ENCODE measurements around the gene NPPC. TPM values are rescaled to one million over a fixed set of nuclear protein-coding genes. Genes with fewer than 3 reads are reported as not detected.

Gene NPPC
- total and polyA plus RNA-seq, 5 experiments from 2014 or later, result 0.27 TPM; not detected in 4

DNA sequence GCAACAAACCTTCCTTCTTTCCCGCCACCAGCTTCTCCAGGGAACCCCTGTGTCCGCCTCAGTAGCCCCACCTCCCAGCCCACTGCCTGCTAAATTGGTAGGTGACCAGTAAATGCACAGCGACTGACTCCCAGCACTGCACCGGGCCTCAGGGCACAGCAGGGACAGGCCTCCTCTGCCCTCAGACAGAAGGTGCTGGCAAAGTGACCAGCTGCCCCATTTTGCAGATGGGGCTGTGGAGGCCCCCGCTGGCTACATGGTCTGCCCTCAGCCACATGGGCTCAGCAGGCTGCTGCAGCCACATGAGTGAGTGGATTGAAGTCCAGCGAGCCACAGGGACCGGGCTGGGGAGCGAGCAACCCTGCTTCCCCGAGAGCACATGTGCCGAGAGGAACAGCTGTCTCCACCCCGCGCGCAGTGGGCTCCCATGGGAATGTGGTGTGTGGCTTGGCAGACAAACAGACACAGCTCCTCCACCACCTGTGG is 7.8 kb upstream of the NPPC start:
- no peak overlapping the region for H3K4me3 Mint-ChIP-seq
- H3K27ac Mint-ChIP-seq, result no peak overlapping the region
- no peak for DNase-seq
- H3K36me3 Mint-ChIP-seq, result no peaks in the 10 kb centered on the region
- H3K9me3 Mint-ChIP-seq, result no peaks in the 10 kb centered on the region
- no peaks in the 10 kb centered on the region for H3K4me1 Mint-ChIP-seq
- no peak for ATAC-seq
- H3K27me3 Mint-ChIP-seq, result peaks cover 0 to 5% (median 2%) of the 10 kb centered on the region in 5 donors
- POLR2A ChIA-PET, result interaction anchor here (1.6 kb wide), 1 partner anchor 27 kb away, joined by 4 read pairs; the partner anchor contains the start of gene DIS3L2

DNA sequence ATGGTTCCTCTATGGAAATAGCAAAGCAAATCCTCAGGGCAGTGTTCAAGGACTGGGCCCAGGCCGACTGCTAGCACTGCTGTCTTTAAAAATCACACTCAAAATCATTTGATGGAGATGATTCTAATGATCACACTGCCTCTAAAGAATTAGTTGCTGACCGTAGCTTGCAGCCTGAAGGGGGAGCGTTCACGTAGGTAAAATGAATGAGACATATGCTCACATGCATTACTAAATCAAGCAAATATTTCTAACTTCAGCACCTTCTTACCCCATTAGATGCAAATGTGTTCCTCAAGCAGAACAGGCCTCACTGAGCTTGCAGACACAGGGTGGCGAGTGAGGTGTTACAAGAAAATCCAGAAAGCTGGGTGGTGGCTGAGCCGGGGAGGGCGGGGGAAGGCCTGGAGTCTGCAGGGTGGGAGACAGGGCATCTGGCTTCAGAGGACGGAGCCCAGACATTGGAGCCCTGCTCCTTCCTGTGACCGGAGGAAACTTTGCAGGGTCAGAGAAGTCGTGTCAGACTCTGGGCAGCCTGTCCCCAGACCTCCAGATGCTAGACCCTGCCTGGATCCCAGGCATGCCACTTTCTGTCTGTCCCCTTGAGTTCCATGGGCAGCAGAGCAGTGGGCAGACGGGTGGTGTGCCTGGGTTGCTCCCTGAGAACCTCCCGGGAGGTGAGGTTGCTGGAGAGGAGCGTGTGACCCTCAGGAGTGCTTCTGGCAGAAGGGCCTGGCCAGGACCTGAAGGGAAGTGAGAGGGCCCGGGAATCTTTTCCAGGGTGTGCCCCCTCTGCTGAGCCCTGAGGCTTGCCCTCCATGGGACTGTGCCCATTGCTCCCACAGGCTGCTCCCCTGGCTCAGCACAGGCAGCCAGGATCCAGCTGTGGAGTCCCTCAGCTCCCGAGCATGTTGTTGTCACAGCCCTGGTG is 7.1 kb upstream of the NPPC start:
- peaks cover 0 to 6% (median 4%) of the 10 kb centered on the region in 5 donors for H3K27me3 Mint-ChIP-seq
- POLR2A ChIA-PET, result no interaction called here
- no peak overlapping the region for H3K27ac Mint-ChIP-seq
- DNase-seq, result no peak
- no peaks in the 10 kb centered on the region for H3K9me3 Mint-ChIP-seq
- H3K4me1 Mint-ChIP-seq, result no peaks in the 10 kb centered on the region
- no peaks in the 10 kb centered on the region for H3K36me3 Mint-ChIP-seq
- no peak overlapping the region for H3K4me3 Mint-ChIP-seq
- no peak for ATAC-seq

DNA sequence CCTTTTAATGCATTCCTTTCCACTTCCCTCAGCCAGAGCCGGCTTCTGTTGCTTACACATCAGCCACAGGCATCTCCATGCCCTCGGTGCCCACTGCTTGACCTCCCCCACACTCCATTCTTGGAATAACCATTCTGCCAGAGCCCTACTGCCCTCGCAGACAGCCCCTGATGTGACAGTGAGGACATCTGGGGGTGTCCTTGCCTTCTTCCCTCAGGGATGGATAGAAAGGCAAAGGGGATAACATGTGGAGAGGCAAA is 6.4 kb upstream of the NPPC start:
- H3K27ac Mint-ChIP-seq, result no peak overlapping the region
- POLR2A ChIA-PET, result no interaction called here

GRCh38 chr2:231931481-231931915 is 5.3 kb upstream of the NPPC start:
- Mint-ChIP-seq H3K9me3 (no peaks in the 10 kb centered on the region), H3K27ac (no peak overlapping the region), H3K36me3 (no peaks in the 10 kb centered on the region), H3K27me3 (peaks cover 2 to 14% (median 11%) of the 10 kb centered on the region in 5 donors), H3K4me3 (no peak overlapping the region), H3K4me1 (peaks cover 5 to 11% (median 9%) of the 10 kb centered on the region in 4 donors)
- ATAC-seq (no peak), DNase-seq (no peak)
- POLR2A ChIA-PET, result no interaction called here

More for the DNA sequence above, 6.4 kb upstream of the NPPC start:
- DNase-seq (no peak), ATAC-seq (no peak)
- Mint-ChIP-seq H3K9me3 (no peaks in the 10 kb centered on the region), H3K4me3 (no peak overlapping the region), H3K36me3 (no peaks in the 10 kb centered on the region), H3K27me3 (peaks cover 2 to 6% (median 4%) of the 10 kb centered on the region in 5 donors), H3K4me1 (no peaks in the 10 kb centered on the region)

DNA sequence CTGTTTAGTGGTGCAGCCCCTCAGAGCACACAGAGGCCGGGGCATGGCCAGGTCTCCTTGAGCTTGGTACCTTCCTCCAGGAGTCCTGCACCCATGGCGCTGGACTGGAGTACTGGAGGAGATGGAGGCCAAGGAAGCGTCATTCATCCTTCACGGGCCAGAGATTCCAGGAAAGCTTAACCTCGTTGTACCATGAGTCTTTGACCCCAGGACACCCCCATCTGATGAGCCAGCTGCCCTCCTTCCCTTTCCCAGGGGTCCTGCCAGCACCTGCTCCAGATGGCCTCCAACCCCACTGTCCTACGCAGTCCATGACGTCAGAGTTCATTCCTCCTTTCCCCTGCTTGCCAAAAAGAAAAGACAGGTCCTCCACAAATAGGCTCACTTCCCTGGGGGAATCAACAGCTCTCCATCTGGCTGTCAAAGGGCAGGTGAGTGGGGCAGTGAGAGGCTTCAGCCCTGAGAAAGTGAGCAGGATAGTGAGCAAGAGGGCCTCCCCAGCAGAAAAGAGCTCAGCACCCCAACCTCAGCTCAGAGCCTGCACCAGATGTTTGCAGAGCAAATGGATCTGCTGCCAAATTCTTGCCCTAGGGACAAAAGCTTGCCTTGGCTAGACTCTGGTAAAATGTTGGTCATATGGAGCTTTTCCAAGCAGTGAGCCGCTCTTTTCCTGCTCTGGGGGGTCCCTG is 4.5 kb upstream of the NPPC start:
- DNase-seq, result no peak
- Mint-ChIP-seq H3K4me1 (peaks cover 5 to 12% (median 10%) of the 10 kb centered on the region in 4 donors), H3K9me3 (no peaks in the 10 kb centered on the region), H3K36me3 (no peaks in the 10 kb centered on the region), H3K27me3 (peaks cover 2 to 15% (median 11%) of the 10 kb centered on the region in 5 donors), H3K27ac (no peak overlapping the region), H3K4me3 (no peak overlapping the region)
- no peak for ATAC-seq
- POLR2A ChIA-PET, result no interaction called here

- H3K36me3 Mint-ChIP-seq, result no peaks in the 10 kb centered on the region
- ATAC-seq, result no peak
- peaks cover 2 to 15% (median 11%) of the 10 kb centered on the region in 5 donors for H3K27me3 Mint-ChIP-seq
- H3K9me3 Mint-ChIP-seq, result no peaks in the 10 kb centered on the region
- no peak for DNase-seq
- POLR2A ChIA-PET, result no interaction called here
- no peak overlapping the region for H3K4me3 Mint-ChIP-seq
- H3K4me1 Mint-ChIP-seq, result peaks cover 5 to 12% (median 10%) of the 10 kb centered on the region in 4 donors
- H3K27ac Mint-ChIP-seq, result no peak overlapping the region
Measured at GRCh38 chr2:231929961-231930592, 3.9 kb upstream of the NPPC start.

- POLR2A ChIA-PET, result no interaction called here
Measured at GRCh38 chr2:231928901-231929725, 2.9 kb upstream of the NPPC start.

DNA sequence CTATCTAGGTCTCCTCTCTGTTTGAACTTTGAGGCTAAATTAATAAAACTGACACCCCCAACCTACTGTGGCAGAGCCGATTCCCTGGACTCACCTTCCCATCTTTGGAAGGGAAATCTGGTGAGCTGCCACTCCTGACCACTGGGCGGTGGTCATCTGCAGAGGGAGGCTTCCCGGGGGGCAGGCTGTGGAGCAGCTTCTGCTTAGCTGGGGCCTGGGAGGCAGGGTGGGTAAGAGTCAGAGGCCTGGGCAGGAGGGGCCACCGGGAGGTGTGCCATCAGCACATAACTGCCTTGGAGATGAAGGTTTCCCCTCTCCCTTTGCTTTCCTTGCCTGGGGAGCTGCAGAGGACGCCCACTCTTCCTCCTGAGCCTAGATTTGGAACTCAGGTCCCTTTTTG is 2.3 kb upstream of the NPPC start:
- H3K27me3 Mint-ChIP-seq, result peaks cover 12 to 30% (median 24%) of the 10 kb centered on the region in 5 donors
- DNase-seq (no peak), ATAC-seq (no peak)
- H3K27ac Mint-ChIP-seq, result peak overlapping the region in 1 of 10 donors; percentile 12
- H3K4me3 Mint-ChIP-seq, result peak overlapping the region in 5 of 10 donors; percentile 16 to 79 (median 42)
- no peaks in the 10 kb centered on the region for H3K9me3 Mint-ChIP-seq
- POLR2A ChIA-PET, result no interaction called here
- peaks cover 10 to 17% (median 13%) of the 10 kb centered on the region in 4 donors for H3K4me1 Mint-ChIP-seq
- H3K36me3 Mint-ChIP-seq, result no peaks in the 10 kb centered on the region

More at GRCh38 chr2:231928901-231929725, 2.9 kb upstream of the NPPC start:
- H3K9me3 Mint-ChIP-seq, result no peaks in the 10 kb centered on the region
- DNase-seq (no peak), ATAC-seq (no peak)
- peak overlapping the region in 1 of 10 donors; percentile 12 for H3K27ac Mint-ChIP-seq
- peaks cover 6 to 24% (median 19%) of the 10 kb centered on the region in 5 donors for H3K27me3 Mint-ChIP-seq
- H3K4me3 Mint-ChIP-seq, result peak overlapping the region in 2 of 10 donors; percentile 45 to 58
- peaks cover 9 to 17% (median 13%) of the 10 kb centered on the region in 4 donors for H3K4me1 Mint-ChIP-seq
- H3K36me3 Mint-ChIP-seq, result no peaks in the 10 kb centered on the region

GRCh38 chr2:231927566-231927890 is 1.3 kb upstream of the NPPC start:
- H3K4me3 Mint-ChIP-seq, result peak overlapping the region; percentile 12 to 86 (median 78)
- H3K27me3 Mint-ChIP-seq, result peaks cover 12 to 36% (median 24%) of the 10 kb centered on the region in 5 donors
- peaks cover 10 to 17% (median 13%) of the 10 kb centered on the region in 4 donors for H3K4me1 Mint-ChIP-seq
- no peak for DNase-seq
- no peak for ATAC-seq
- no peaks in the 10 kb centered on the region for H3K36me3 Mint-ChIP-seq
- POLR2A ChIA-PET, result no interaction called here
- H3K27ac Mint-ChIP-seq, result no peak overlapping the region
- no peaks in the 10 kb centered on the region for H3K9me3 Mint-ChIP-seq

DNA sequence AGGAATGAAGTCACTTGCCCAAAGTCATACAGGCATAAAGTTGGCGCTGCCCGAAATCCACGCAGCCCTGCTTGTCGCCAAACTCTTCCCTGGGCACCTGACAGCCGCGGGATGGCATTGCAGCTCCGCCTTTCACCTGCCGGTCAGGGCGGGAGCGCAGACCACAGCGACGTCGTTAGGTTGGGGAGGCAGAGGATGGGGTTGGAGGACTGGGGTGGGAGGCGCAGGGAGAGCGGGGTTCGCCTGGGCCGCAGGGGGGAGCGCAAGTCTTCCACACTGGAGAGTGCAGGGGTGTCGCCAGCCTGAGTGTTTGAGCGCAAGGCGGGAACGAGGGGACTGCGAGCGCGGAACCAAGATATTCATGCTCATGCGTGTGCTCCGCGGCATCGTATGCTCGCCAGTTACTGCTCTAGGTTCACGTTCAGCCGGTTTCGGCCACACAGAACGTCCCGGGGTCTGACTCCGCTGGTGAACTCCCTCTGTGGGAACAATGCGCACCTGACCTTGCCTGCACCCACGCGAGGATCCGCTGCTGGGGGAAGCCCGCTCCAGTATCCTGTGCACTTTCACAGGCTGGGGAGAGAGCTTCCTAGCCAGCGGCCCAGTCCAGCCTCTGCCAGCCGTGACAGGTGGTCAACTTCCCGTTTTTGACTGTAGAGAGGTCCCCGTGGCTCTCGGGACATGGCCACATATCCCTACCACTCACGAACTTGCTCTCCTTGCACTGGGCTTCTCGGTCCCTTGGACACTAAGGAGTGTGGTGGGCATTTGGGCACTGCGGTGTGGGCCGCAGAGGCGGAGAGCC is 767 bp upstream of the NPPC start:
- Mint-ChIP-seq H3K36me3 (no peaks in the 10 kb centered on the region), H3K4me1 (peaks cover 10 to 17% (median 13%) of the 10 kb centered on the region in 4 donors), H3K4me3 (peak overlapping the region; percentile 69 to 86 (median 81)), H3K27me3 (peaks cover 12 to 42% (median 28%) of the 10 kb centered on the region in 5 donors), H3K9me3 (no peaks in the 10 kb centered on the region), H3K27ac (peak overlapping the region in 2 of 10 donors; percentile 35 to 85)
- ATAC-seq (peak; percentile 31 to 38), DNase-seq (peak in 2 of 10 donors; percentile 12 to 32)
- POLR2A ChIA-PET, result interaction anchor here (0.7 kb wide), 1 partner anchor 401 kb away, joined by 4 read pairs; no protein-coding TSS in a partner anchor

All from naive thymus-derived CD8-positive, alpha-beta T cell (primary cell).